Heart left ventricle (tissue), 13 donors: ENCODE data around the gene BCL2L13.

Source experiments
- POLR2A ChIP-seq, 2 donors: fragments of 450-650 bp; IDR thresholded peaks; one replicate each; pipeline ENCODE4 v1.6.1; 2017; ENCODE audit warnings: antibody characterized with exemption in 2 of 2, mild to moderate bottlenecking in 2 of 2, moderate library complexity in 2 of 2
- TF ChIP-seq, protein P1 (sequence below), 12 donors: fragments of 200-600 bp; sonication (generic) in 4 of 12; IDR thresholded peaks; one replicate each; pipeline versions ENCODE4 v1.5.0 to v1.8.0; 2018 to 2022; ENCODE audit warnings: antibody characterized with exemption in 12 of 12, mild to moderate bottlenecking in 5 of 12
- donor health status: ischemic (EF 13 %, LVEDD 7.1; RV severe dilation, severe dysfunction).
- donor health status: DM: no; HTN: yes; CAD: no.
- donor health status: DM: no; HTN: no; CAD: no.
- donor health status: ischemic (EF 25% LVEDD 6.9; RV normal size, moderate dysfunction).
- donor health status: ischemic (EF 25% LVEDD 5.7; RV mildly dilated, moderate dysfunction).
- donor health status: ischemic (EF 35%, LVEDD 5.7; RV mildly dilated, moderate dysfunction).
- donor health status: nonischemic (EF 11% LVEDD 7.7; RV severe dilation, severe dysfunction).
- donor health status: DM: yes; HTN: yes; CAD: no.
- donor health status: PGD.
- donor health status: ischemic (EF 29% LVEDD 5.4; RV normal size, mild dysfunction).
- donor health status: nonischemic (EF 23%, LVEDD 6.1; RV moderate dilation, normal function).

DNA sequence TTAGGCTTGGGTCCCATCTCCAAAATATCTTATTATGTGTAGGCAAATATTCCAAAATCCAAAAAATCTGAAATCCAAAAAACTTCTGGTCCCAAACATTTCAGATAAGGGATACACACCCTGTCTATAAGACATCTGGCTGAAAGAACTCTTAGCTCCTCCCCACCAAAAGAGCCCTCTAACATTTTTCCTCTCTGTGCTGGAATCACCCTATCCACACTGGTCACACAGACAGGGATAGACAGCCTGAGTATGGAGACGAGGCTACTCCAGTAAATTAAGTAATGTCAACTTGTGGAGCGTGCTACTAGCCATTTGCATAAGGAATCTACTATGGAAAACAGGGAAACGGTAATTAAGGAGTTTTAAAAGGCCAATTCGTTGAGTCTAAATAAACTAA is 34.9 kb upstream of the BCL2L13 start:
- TF ChIP-seq, protein P1, sequence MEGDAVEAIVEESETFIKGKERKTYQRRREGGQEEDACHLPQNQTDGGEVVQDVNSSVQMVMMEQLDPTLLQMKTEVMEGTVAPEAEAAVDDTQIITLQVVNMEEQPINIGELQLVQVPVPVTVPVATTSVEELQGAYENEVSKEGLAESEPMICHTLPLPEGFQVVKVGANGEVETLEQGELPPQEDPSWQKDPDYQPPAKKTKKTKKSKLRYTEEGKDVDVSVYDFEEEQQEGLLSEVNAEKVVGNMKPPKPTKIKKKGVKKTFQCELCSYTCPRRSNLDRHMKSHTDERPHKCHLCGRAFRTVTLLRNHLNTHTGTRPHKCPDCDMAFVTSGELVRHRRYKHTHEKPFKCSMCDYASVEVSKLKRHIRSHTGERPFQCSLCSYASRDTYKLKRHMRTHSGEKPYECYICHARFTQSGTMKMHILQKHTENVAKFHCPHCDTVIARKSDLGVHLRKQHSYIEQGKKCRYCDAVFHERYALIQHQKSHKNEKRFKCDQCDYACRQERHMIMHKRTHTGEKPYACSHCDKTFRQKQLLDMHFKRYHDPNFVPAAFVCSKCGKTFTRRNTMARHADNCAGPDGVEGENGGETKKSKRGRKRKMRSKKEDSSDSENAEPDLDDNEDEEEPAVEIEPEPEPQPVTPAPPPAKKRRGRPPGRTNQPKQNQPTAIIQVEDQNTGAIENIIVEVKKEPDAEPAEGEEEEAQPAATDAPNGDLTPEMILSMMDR (IDR thresholded peaks at IDR 0.05), result no peak
- no peak for TF ChIP-seq POLR2A (IDR thresholded peaks at IDR 0.05)
